Transverse colon (tissue), 4 donors: ENCODE results near the gene KRTAP5-4. TPM values are rescaled to one million over a fixed set of nuclear protein-coding genes. Genes with fewer than 3 reads are reported as not detected.
A peak's percentile ranks its signal among the peaks of the same experiment; 100 is the strongest.
"Not testable (repeated sequence)": the region's sequence is repeated elsewhere in the genome, so short reads cannot be mapped to it uniquely, and the experiment has no call there.

Experiments used
- DNase-seq: peaks from one replicate; pipeline ENCODE4 v3.0.0-alpha.2; 2019
- H3K27ac ChIP-seq, 4 donors: fragments of 200-600 bp; sonication (generic); 2 replicates each; pipeline ENCODE4 v1.5.1; 2016 to 2018; ENCODE audit warnings: inconsistent platforms in 4 of 4
- H3K27me3 ChIP-seq: fragments of 200-600 bp; sonication (generic); 2 replicates; pipeline ENCODE4 v1.5.1; 2017; ENCODE audit warnings: inconsistent platforms
- H3K36me3 ChIP-seq, 4 donors: fragments of 200-600 bp; sonication (generic); 2 replicates each; pipeline ENCODE4 v1.5.1; 2017 to 2019; ENCODE audit warnings: inconsistent platforms in 4 of 4
- H3K4me1 ChIP-seq, 4 donors: fragments of 200-600 bp; sonication (generic); 2 replicates each; pipeline ENCODE4 v1.5.1; 2017 to 2020; ENCODE audit warnings: inconsistent platforms in 4 of 4
- H3K4me3 ChIP-seq, 4 donors: fragments of 200-600 bp; sonication (generic); 1 replicate in 1 of 4; 2 replicates in 3 of 4; pipeline versions ENCODE4 v1.5.1 to v1.6.1; 2017 to 2019; ENCODE audit warnings: inconsistent platforms in 4 of 4
- H3K9me3 ChIP-seq, 2 donors: fragments of 200-600 bp; sonication (generic); 2 replicates each; pipeline ENCODE4 v1.5.1; 2017 to 2019; ENCODE audit warnings: inconsistent platforms in 2 of 2
- EP300 ChIP-seq: sonication (generic); formaldehyde crosslinking; IDR thresholded peaks from one replicate; pipeline ENCODE4 v1.6.1; 2017; ENCODE audit warnings: antibody characterized with exemption, low read depth
- POLR2A ChIP-seq: fragments of 450-650 bp; IDR thresholded peaks from one replicate; pipeline ENCODE4 v1.6.1; 2016; ENCODE audit warnings: antibody characterized with exemption, mild to moderate bottlenecking, moderate library complexity
- POLR2AphosphoS5 ChIP-seq, 3 donors: sonication (generic); formaldehyde crosslinking; IDR thresholded peaks; one replicate each; pipeline ENCODE4 v1.6.1; 2016; ENCODE audit warnings: antibody characterized with exemption in 3 of 3
- WGBS, 2 donors: methylation state at CpG; one replicate each; pipeline ENCODE4 v1.1.5; 2018; ENCODE audit warnings: low coverage in 1 of 2; 5-methylcytosine and 5-hydroxymethylcytosine counted together
- in situ Hi-C, 4 donors: fragments of 200-750 bp; cut with MboI; loops; one replicate each; pipeline versions ENCODE4 v1.15.0 to v1.15.1; 2017; ENCODE audit warnings: low sequenced_read_pairs in 3 of 4, low pct_ligation_motif_present in 1 of 4, low pct_unique_long_range_greater_than_20kb in 1 of 4
- intact Hi-C: fragments of 100-400 bp; cut with DNase I; formaldehyde crosslinking; loops from one replicate; pipeline ENCODE4 v1.15.1; 2023; ENCODE audit warnings: low total_unique reads
- total RNA-seq, 4 donors: library from RNA; depleted of rRNA; stranded (reverse); fragments of >200 nt; gene quantifications; one replicate each; pipeline ENCODE4 v1.1.0, GENCODE V29; 2016
- TF ChIP-seq, protein P1 (sequence below), 5 experiments: fragments of 200-600 bp in 3 of 5; fragments of 450-650 bp in 2 of 5; sonication (generic) in 3 of 5; IDR thresholded peaks; 1 replicate in 2 of 5; 2 replicates in 3 of 5; pipeline ENCODE4 v1.5.1; 2016 to 2017; ENCODE audit warnings: antibody characterized with exemption in 5 of 5, inconsistent platforms in 3 of 5, mild to moderate bottlenecking in 2 of 5, moderate library complexity in 1 of 5

The KRTAP5-4 gene
- total RNA-seq, 4 donors from 2014 or later = not detected

- intact Hi-C loops = no loop called here
These were observed 40.0 kb downstream of the KRTAP5-4 start for GRCh38 chr11:1581976-1582375.

DNA sequence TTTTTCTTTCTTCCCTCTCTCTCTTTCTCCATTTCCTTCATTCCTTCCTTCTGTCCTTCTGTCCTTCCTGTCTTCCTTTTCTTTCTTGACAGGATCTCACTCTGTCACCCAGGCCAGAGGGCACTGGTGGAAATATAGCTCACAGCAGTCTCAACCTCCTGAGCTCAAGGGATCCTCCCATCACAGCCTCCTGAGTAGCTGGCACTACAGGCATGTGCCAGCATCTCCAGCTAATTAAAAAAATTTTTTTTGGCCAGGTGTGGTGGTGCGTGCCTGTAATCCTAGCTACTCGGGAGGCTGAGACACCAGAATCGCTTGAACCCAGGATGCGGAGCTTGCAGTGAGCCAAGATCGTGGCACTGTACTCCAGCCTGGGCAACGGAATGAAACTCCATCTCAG lies 45.1 kb downstream of the KRTAP5-4 start:
- intact Hi-C loops = loop anchor here (5.0 kb wide), 1 partner anchor 375 kb away; no protein-coding TSS in a partner anchor
- TF ChIP-seq, protein P1, sequence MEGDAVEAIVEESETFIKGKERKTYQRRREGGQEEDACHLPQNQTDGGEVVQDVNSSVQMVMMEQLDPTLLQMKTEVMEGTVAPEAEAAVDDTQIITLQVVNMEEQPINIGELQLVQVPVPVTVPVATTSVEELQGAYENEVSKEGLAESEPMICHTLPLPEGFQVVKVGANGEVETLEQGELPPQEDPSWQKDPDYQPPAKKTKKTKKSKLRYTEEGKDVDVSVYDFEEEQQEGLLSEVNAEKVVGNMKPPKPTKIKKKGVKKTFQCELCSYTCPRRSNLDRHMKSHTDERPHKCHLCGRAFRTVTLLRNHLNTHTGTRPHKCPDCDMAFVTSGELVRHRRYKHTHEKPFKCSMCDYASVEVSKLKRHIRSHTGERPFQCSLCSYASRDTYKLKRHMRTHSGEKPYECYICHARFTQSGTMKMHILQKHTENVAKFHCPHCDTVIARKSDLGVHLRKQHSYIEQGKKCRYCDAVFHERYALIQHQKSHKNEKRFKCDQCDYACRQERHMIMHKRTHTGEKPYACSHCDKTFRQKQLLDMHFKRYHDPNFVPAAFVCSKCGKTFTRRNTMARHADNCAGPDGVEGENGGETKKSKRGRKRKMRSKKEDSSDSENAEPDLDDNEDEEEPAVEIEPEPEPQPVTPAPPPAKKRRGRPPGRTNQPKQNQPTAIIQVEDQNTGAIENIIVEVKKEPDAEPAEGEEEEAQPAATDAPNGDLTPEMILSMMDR (IDR thresholded peaks at IDR 0.05) = no peak
- TF ChIP-seq POLR2AphosphoS5 (IDR thresholded peaks at IDR 0.05) (no peak), POLR2A (no peak), EP300 (no peak)
- in situ Hi-C loops = loop anchor here in 1 of 4 donors (5.0 kb wide), 1 partner anchor 35 kb away; no protein-coding TSS in a partner anchor

More at GRCh38 chr11:1581976-1582375, 40.0 kb downstream of the KRTAP5-4 start:
- H3K36me3 ChIP-seq = no peaks in the 10 kb centered on the region
- no peaks in the 10 kb centered on the region for H3K4me1 ChIP-seq
- no peak overlapping the region for H3K4me3 ChIP-seq
- H3K27ac ChIP-seq = no peak overlapping the region
- in situ Hi-C loops = no loop called here
- no peak for DNase-seq
- no peaks in the 10 kb centered on the region for H3K9me3 ChIP-seq
- TF ChIP-seq POLR2AphosphoS5 (IDR thresholded peaks at IDR 0.05) (no peak), POLR2A (no peak), EP300 (no peak)
- TF ChIP-seq, protein P1 (IDR thresholded peaks at IDR 0.05) = no peak
- WGBS, 2 donors = 83 to 87% methylated on average over 3 to 9 of the region's 9 CpGs
- no peaks in the 10 kb centered on the region for H3K27me3 ChIP-seq

DNA sequence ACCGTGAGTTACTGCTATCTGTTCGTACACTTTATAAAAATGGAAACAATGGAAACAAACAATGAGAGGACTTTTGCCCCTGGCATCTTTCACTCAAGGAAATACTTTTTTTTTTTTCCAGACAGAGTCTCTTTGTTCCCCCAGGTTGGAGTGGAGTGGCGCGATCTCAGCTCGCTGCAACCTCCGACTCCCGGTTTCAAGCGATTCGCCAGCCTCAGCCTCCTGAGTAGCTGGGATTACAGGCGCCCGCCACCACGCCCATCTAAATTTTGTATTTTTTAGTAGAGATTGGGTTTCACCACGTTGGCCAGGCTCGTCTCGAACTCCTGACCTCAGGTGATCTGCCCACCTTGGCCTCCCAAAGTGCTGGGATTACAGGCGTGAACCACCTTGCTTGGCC lies 46.2 kb downstream of the KRTAP5-4 start:
- H3K4me3 ChIP-seq, DNase-seq, H3K27me3 ChIP-seq, H3K36me3 ChIP-seq, H3K9me3 ChIP-seq: not testable (repeated sequence)
- intact Hi-C loops = loop anchor here (2.0 to 5.0 kb wide), 2 partner anchors 29 to 373 kb away; no protein-coding TSS in a partner anchor
- WGBS, 2 donors = 54 to 69% methylated on average over 8 to 16 of the region's 16 CpGs
- in situ Hi-C loops = loop anchor here in 1 of 4 donors (5.0 kb wide), 1 partner anchor 33 kb away; no protein-coding TSS in a partner anchor
- Histone ChIP-seq H3K4me1 (peaks cover 7 to 40% (median 27%) of the 10 kb centered on the region in 4 donors), H3K27ac (peak overlapping the region; percentile 55 to 94 (median 90))

More for the DNA sequence above, 45.1 kb downstream of the KRTAP5-4 start:
- Histone ChIP-seq H3K4me3 (no peak overlapping the region), H3K4me1 (peaks cover 0 to 33% (median 20%) of the 10 kb centered on the region in 4 donors), H3K27me3 (peaks cover 2% of the 10 kb centered on the region), H3K36me3 (no peaks in the 10 kb centered on the region), H3K27ac (peak overlapping the region in 2 of 4 donors; percentile 55 to 90), H3K9me3 (no peaks in the 10 kb centered on the region)
- no peak for DNase-seq
- 84% methylated on average over 6 of the region's 6 CpGs; no CpG with 5 or more reads in 1 of the 2 donors for WGBS, 2 donors

DNA sequence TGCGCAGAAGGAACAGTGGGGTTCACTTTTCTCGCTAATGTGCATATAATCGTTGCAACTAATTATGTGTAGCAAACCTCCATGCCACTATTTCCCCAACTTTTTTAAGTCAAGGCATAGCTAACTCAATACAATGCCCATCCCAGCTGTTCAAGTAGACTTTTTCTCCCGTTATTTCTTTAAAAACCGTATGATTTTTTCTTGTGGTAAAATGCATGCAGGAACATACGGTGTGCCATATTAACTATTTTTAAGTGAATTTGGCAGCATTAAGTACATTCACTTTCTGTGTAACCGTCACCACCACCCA lies 47.0 kb downstream of the KRTAP5-4 start:
- intact Hi-C loops = loop anchor here (2.0 to 5.0 kb wide), 2 partner anchors 28 to 373 kb away; no protein-coding TSS in a partner anchor
- DNase-seq = no peak
- in situ Hi-C loops = loop anchor here in 1 of 4 donors (5.0 kb wide), 1 partner anchor 33 kb away; no protein-coding TSS in a partner anchor

More for the DNA sequence above, 47.0 kb downstream of the KRTAP5-4 start:
- WGBS, 2 donors = 8 to 11% methylated on average over 6 to 7 of the region's 7 CpGs
- H3K4me1 ChIP-seq = peaks cover 9 to 48% (median 35%) of the 10 kb centered on the region in 4 donors
- H3K4me3 ChIP-seq = peak overlapping the region in 1 of 4 donors; percentile 68
- H3K9me3 ChIP-seq = no peaks in the 10 kb centered on the region
- H3K27me3 ChIP-seq = peaks cover 2% of the 10 kb centered on the region
- TF ChIP-seq EP300 = no peak
- no peak for TF ChIP-seq POLR2A
- TF ChIP-seq, protein P1 (IDR thresholded peaks at IDR 0.05) = peak in 1 of 5 experiments; percentile 56
- no peak for TF ChIP-seq POLR2AphosphoS5 (IDR thresholded peaks at IDR 0.05)
- no peaks in the 10 kb centered on the region for H3K36me3 ChIP-seq
- H3K27ac ChIP-seq = peak overlapping the region; percentile 89 to 95 (median 92)
